Spinal cord (tissue), 10 donors: ENCODE measurements around the gene KDM6B. TPM values are rescaled to one million over a fixed set of nuclear protein-coding genes. Genes with fewer than 3 reads are reported as not detected.

ENCODE experiments used
- DNase-seq, 6 donors: peaks; one replicate each; pipeline versions ENCODE4 v3.0.0 to v3.0.0-alpha.2; 2013 to 2015; ENCODE audit warnings: low spot score in 6 of 6, low read depth in 4 of 6
- H3K27ac ChIP-seq: one replicate; pipeline ENCODE4 v1.5.1; 2013; ENCODE audit warnings: low read depth, low read length, control low read depth
- H3K27me3 ChIP-seq: one replicate; pipeline ENCODE4 v1.6.1; 2013; ENCODE audit warnings: low read length; ENCODE audit not compliant: control insufficient read depth, insufficient read depth
- H3K36me3 ChIP-seq: one replicate; pipeline ENCODE4 v1.6.1; 2013; ENCODE audit warnings: low read length; ENCODE audit not compliant: control insufficient read depth, insufficient read depth
- H3K4me1 ChIP-seq: one replicate; pipeline ENCODE4 v1.6.1; 2013; ENCODE audit warnings: low read length; ENCODE audit not compliant: control insufficient read depth, insufficient read depth
- H3K4me3 ChIP-seq: one replicate; pipeline ENCODE4 v1.5.1; 2013; ENCODE audit warnings: low read depth, low read length, control low read depth
- H3K9me3 ChIP-seq: one replicate; pipeline ENCODE4 v1.6.1; 2013; ENCODE audit warnings: low read length; ENCODE audit not compliant: control insufficient read depth, insufficient read depth
- WGBS: methylation state at CpG from one replicate; pipeline ENCODE4 v1.1.5; 2013; ENCODE audit warnings: missing lambda C conversion rate; ENCODE audit not compliant: insufficient coverage; 5-methylcytosine and 5-hydroxymethylcytosine counted together
- long read RNA-seq, 4 donors: transcript quantifications; one replicate each; lab custom pipeline, GENCODE V29; 2026
- polyA plus RNA-seq, 2 donors: library from polyadenylated mRNA; unstranded; fragments of 120-200 nt; gene quantifications; one replicate each; pipeline ENCODE4 v1.2.1, GENCODE V29; 2013; ENCODE audit not compliant: insufficient read length in 2 of 2
- total RNA-seq, 2 donors: library from RNA; depleted of rRNA in 1 of 2; stranded (reverse); fragments of 120-200 nt in 1 of 2; fragments of >200 nt in 1 of 2; gene quantifications; one replicate each; pipeline versions ENCODE4 v1.2.3 to v1.2.4, GENCODE V29; 2013 to 2014
- donor health status: healthy.

The KDM6B gene
- total RNA-seq (10 to 100 TPM in 1 of 2 donors, 1 to 10 TPM in 1; 9.6 to 11.2 TPM), polyA plus RNA-seq (10 to 100 TPM; 29.8 to 34.0 TPM)
- long read RNA-seq, donor 1 = 0 reads
- long read RNA-seq, donor 2 = 0 reads
- long read RNA-seq, donor 3 = 0 reads
- long read RNA-seq, donor 4, partial matches to known transcripts = 649 of 942 reads
- long read RNA-seq, donor 4, other reads (novel, unspliced or antisense) = 293 of 942 reads

DNA sequence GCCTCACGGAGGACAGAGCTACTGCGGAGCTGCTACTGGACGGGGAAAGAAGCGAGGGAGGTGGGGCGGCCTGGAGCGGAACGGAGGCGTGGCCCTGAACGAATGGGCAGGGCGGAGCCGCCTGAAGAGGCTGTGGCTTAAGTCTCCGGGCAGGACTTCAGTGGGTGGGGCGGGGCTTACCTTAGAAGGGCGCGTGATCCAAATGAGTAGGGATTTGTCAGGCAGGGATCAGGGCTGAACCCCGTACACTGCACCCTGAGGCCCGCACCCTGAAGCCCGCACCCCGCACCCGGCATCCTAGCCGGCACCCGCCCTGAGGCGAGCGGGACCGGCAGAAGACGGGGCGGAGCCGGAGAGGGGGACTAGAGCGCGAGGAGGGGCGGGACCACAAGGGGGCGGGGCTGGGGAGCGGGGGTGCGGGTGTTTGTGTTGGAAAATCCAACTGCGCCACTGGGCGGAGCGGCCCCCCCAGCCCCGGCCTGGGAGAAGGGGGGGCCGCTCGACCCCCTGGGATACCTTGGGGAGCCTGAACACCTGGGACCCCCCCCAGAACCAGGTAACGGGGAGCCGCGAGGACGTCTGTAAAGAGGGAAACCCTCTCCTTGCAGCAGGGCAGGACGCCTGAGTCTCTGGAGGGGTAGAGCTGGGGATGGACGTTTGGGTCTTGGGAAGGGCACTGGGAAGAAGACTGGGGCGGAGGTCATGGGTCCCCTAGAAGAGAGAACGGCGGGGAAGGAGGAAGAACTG lies at the start of gene KDM6B:
KDM6B (plus strand) TSS at position 423 of the 747 bp plus-strand sequence. CDS start 11,338 bp downstream, outside the sequence.
- no peaks in the 10 kb centered on the region for H3K27me3 ChIP-seq
- WGBS = under 1% methylated on average over 41 of the region's 49 CpGs
- H3K36me3 ChIP-seq = no peaks in the 10 kb centered on the region
- DNase-seq = peak in 4 of 6 donors; percentile 60 to 94 (median 76)
- H3K4me1 ChIP-seq = peaks cover 44% of the 10 kb centered on the region
- H3K27ac ChIP-seq = peak within 1 kb of the TSS; percentile 99
- H3K4me3 ChIP-seq = peak within 1 kb of the TSS; percentile 89
- no peaks in the 10 kb centered on the region for H3K9me3 ChIP-seq

GRCh38 chr17:7786866-7787265 lies 47.2 kb upstream of the KDM6B start:
- Histone ChIP-seq H3K9me3 (no peaks in the 10 kb centered on the region), H3K4me1 (no peaks in the 10 kb centered on the region), H3K4me3 (no peak overlapping the region), H3K27ac (no peak overlapping the region), H3K27me3 (no peaks in the 10 kb centered on the region), H3K36me3 (no peaks in the 10 kb centered on the region)
- 91% methylated on average over 21 of the region's 21 CpGs for WGBS
- no peak for DNase-seq

GRCh38 chr17:7789131-7789530 lies 44.9 kb upstream of the KDM6B start:
- no peak for DNase-seq
- WGBS = 70% methylated on average over 8 of the region's 9 CpGs

GRCh38 chr17:7790150-7790549 lies 43.9 kb upstream of the KDM6B start:
- H3K36me3 ChIP-seq = peaks cover 9% of the 10 kb centered on the region
- no peaks in the 10 kb centered on the region for H3K4me1 ChIP-seq
- DNase-seq = no peak
- H3K9me3 ChIP-seq = no peaks in the 10 kb centered on the region
- no peaks in the 10 kb centered on the region for H3K27me3 ChIP-seq
- H3K4me3 ChIP-seq = no peak overlapping the region
- WGBS = no CpG with 5 or more reads among the region's 5 CpGs
- no peak overlapping the region for H3K27ac ChIP-seq

More at GRCh38 chr17:7789131-7789530, 44.9 kb upstream of the KDM6B start:
- no peak overlapping the region for H3K4me3 ChIP-seq
- H3K4me1 ChIP-seq = no peaks in the 10 kb centered on the region
- peaks cover 7% of the 10 kb centered on the region for H3K36me3 ChIP-seq
- no peak overlapping the region for H3K27ac ChIP-seq
- H3K9me3 ChIP-seq = no peaks in the 10 kb centered on the region
- H3K27me3 ChIP-seq = no peaks in the 10 kb centered on the region

DNA sequence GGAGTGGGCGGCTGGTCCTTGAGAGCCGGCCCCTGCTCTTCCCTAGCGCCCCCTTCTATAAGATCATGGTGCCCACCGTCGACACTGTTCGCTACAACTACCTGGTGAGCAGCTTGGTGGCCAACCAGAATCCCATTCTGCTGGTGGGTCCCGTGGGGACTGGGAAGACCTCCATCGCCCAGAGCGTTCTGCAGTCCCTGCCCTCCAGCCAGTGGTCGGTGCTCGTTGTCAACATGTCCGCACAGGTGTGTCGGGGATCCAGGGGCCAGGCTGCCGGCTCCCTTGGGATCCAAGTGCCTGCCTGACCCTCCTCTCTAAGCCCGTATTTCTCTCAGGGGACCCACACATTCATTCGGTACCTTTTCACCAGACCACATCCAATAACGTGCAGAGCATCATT lies 41.4 kb upstream of the KDM6B start:
- no peak for DNase-seq
- H3K4me1 ChIP-seq = no peaks in the 10 kb centered on the region
- no peaks in the 10 kb centered on the region for H3K9me3 ChIP-seq
- 94% methylated on average over 17 of the region's 17 CpGs for WGBS
- no peak overlapping the region for H3K27ac ChIP-seq
- H3K4me3 ChIP-seq = no peak overlapping the region
- H3K36me3 ChIP-seq = peaks cover 9% of the 10 kb centered on the region
- H3K27me3 ChIP-seq = no peaks in the 10 kb centered on the region

- H3K9me3 ChIP-seq = no peaks in the 10 kb centered on the region
- H3K27ac ChIP-seq = no peak overlapping the region
- WGBS = 55% methylated on average over 15 of the region's 19 CpGs
- H3K4me1 ChIP-seq = no peaks in the 10 kb centered on the region
- H3K27me3 ChIP-seq = no peaks in the 10 kb centered on the region
- H3K4me3 ChIP-seq = no peak overlapping the region
- DNase-seq = no peak
- H3K36me3 ChIP-seq = peaks cover 9% of the 10 kb centered on the region
Measured at GRCh38 chr17:7794075-7794663, 39.8 kb upstream of the KDM6B start.

DNA sequence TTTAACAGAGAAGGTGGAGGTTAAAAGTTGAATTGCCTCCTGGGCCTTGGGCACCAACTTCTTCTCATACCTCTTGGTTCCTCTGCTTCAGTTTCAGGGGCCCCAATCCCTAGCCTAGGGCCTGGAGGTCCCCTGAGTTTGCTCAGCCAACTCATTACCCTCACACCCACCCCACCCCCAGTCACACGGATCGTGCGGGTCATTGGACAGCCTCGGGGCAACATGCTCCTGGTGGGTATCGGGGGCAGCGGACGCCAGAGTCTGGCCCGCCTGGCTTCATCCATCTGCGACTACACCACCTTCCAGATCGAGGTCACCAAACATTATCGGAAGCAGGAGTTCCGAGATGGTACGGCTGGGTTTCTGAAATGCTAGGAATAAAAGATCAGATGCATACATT lies 36.0 kb upstream of the KDM6B start:
- WGBS = 91% methylated on average over 13 of the region's 13 CpGs
- H3K36me3 ChIP-seq = peaks cover 4% of the 10 kb centered on the region
- H3K9me3 ChIP-seq = no peaks in the 10 kb centered on the region
- no peak overlapping the region for H3K4me3 ChIP-seq
- no peak for DNase-seq
- no peak overlapping the region for H3K27ac ChIP-seq
- no peaks in the 10 kb centered on the region for H3K4me1 ChIP-seq
- no peaks in the 10 kb centered on the region for H3K27me3 ChIP-seq

GRCh38 chr17:7798839-7799238 lies 35.2 kb upstream of the KDM6B start:
- H3K4me3 ChIP-seq = no peak overlapping the region

GRCh38 chr17:7803981-7804380 lies 30.0 kb upstream of the KDM6B start:
- Histone ChIP-seq H3K27me3 (no peaks in the 10 kb centered on the region), H3K36me3 (peaks cover 3% of the 10 kb centered on the region), H3K4me3 (no peak overlapping the region), H3K4me1 (no peaks in the 10 kb centered on the region), H3K9me3 (no peaks in the 10 kb centered on the region), H3K27ac (no peak overlapping the region)
- DNase-seq = no peak
- whole genome bisulfite sequencing = 54% methylated on average over 12 of the region's 13 CpGs

More at GRCh38 chr17:7798839-7799238, 35.2 kb upstream of the KDM6B start:
- Histone ChIP-seq H3K27me3 (no peaks in the 10 kb centered on the region), H3K4me1 (no peaks in the 10 kb centered on the region), H3K36me3 (peaks cover 4% of the 10 kb centered on the region), H3K27ac (no peak overlapping the region), H3K9me3 (no peaks in the 10 kb centered on the region)
- no peak for DNase-seq
- WGBS = 84% methylated on average over 13 of the region's 13 CpGs
